Measurements from ENCODE around the gene GNAI3.

GRCh38 chr1:109639841-109640184, 91.4 kb downstream of the GNAI3 start:
- TF ChIP-seq YY1 (IDR thresholded peaks at IDR 0.05; ENCODE audit: low read depth) (no peak), TAF1 (IDR thresholded peaks at IDR 0.05; ENCODE audit: low read depth) (no peak), CREB1 (IDR thresholded peaks at IDR 0.05; ENCODE audit: low read depth) (no peak), REST (IDR thresholded peaks at IDR 0.05; ENCODE audit: low read depth) (no peak), EP300 (IDR thresholded peaks at IDR 0.05; ENCODE audit: borderline replicate concordance) (no peak)

All from Ishikawa (cell line).